HG03469 (cell line): ENCODE measurements around the gene DGKQ.
"Not testable (repeated sequence)": the region's sequence is repeated elsewhere in the genome, so short reads cannot be mapped to it uniquely, and the experiment has no call there.

Experiments used
- ATAC-seq: cut with Tn5 transposase; IDR thresholded peaks from one replicate; pipeline ENCODE4 v1.9.1; 2021; ENCODE audit warnings: mild to moderate bottlenecking, moderate library complexity, moderate number of reproducible peaks; ENCODE audit not compliant: unreplicated experiment

DGKQ gene

DNA sequence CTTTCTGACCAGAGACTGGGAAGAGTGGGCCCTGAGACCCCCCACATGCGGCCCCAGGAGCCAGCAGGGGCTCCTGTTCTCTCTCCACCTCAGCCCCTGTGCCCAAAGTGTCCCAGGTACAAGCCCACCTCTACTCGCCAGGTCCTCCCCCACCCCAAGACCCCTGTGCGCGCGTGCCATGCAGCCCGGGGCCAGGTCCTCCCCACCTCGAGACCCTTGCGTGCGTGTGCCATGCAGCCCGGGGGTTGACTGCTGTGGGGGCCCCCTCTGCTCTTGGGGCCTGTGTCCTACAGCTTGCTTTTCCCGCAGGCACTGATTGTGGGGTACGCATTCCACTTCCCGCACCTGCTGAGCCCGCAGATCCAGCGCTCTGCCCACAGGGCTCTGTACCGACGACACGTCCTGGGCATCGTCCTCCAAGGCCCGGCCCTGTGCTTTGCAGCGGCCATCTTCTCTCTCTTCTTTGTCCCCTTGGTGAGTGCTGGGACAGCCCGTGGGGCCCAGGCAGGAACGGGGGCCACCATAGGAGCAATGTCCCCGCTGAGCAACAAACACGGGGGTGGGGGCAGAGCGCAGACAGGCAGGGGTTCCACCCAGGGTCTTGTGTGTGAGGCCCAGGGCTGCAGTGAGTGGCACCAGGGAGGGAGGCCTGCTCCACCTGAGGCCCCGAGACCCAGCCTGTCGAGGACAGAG is 20.3 kb downstream of the DGKQ start:
- no peak for ATAC-seq

DNA sequence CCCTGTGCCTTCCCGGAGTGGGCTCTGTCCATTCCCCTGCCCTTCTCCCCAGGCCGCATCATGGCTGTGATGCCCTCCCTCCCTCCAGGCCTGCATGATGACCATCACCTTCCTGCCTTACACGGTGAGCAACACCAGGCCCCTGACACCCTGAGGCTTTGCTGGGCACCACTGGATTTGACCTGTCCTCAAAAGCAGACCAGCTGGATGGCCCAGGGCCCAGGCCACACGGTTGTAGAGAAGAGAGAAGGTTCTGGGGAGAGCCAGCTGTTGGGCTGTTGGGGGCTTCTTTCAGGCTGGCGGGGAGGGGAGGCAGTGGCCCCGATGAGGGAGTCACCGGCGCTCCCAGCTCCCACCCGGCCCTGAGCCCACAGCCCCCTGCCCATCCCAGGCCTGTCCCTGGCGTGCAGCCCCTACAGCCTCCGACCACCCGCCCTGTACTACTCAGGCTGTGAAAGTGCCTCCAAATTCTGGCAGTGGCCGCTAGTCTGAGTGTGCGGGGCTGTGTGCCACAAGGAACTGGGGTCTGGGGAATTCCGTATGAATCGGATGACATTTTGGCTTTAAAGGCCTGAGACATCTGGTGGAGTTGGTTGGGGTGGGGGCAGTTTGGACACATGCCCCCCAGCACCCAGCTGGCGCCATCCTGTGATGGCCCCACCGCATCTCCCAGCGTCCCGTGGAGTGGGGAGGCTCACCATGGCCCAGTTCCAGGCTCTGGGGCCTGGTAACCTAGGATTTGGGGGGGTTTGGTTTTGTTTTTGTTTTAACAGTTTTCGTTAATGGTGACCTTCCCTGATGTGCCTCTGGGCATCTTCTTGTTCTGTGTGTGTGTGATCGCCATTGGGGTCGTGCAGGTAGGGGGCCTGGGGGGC is 21.5 kb downstream of the DGKQ start:
- no peak for ATAC-seq

GRCh38 chr4:951186-951585 is 22.2 kb downstream of the DGKQ start:
- no peak for ATAC-seq

DNA sequence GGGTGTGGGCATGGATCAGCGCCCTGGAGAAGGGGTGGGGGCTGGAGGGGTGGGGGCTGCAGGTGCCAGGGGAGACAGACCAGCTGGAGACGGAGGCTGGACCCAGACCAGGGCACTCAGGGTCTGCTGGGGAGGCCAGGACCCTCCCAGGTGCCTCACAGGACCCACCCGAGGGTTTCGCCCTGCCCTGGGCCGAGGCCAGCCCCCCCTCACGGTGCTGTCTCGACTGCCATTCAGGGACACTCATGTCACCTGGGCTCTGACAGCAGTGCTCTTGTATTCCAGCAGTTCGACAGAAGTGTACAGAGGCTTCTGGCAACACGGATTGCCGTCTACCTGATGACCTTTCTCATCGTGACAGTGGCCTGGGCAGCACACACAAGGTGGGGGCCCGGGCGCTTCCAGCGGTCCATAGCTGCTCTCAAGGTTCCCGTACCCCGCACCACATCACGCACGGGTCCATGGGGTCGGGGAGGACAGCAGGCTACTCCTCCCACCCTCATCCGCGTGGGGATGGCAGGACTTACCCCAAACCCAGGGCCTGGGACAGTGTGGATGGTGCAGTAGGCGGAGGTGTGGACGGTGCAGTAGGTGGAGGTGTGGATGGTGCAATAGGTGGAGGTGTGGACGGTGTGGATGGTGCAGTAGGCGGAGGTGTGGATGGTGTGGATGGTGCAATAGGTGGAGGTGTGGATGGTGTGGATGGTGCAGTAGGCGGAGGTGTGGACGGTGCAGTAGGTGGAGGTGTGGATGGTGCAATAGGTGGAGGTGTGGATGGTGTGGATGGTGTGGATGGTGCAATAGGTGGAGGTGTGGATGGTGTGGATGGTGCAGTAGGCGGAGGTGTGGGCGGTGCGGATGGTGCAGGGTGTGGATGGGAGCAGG is 23.0 kb downstream of the DGKQ start:
- no peak for ATAC-seq

- no peak for ATAC-seq
These were observed 23.7 kb downstream of the DGKQ start for GRCh38 chr4:949656-950055.

- no peak for ATAC-seq
These were observed 24.5 kb downstream of the DGKQ start for GRCh38 chr4:948936-949300.

- ATAC-seq, result no peak
These were observed 25.1 kb downstream of the DGKQ start for GRCh38 chr4:948101-948935.

DNA sequence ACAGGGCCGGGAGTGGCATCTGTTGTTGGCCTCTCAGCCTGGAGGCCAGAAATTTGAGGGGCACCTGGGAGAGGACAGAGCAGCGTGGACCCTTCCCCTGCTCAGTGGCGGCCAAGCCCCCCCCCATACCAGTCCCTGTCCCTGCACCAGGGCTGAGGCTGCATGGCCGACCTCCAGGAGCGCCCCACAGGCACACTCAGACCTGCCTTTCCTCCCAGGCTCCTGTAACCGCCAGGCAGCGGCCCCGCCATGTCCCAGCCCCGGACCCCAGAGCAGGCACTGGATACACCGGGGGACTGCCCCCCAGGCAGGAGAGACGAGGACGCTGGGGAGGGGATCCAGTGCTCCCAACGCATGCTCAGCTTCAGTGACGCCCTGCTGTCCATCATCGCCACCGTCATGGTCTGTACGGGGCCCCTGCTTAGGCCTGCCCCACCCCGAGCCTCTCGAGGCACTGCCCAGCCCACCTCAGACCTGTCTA is 25.8 kb downstream of the DGKQ start:
- ATAC-seq, result no peak

DNA sequence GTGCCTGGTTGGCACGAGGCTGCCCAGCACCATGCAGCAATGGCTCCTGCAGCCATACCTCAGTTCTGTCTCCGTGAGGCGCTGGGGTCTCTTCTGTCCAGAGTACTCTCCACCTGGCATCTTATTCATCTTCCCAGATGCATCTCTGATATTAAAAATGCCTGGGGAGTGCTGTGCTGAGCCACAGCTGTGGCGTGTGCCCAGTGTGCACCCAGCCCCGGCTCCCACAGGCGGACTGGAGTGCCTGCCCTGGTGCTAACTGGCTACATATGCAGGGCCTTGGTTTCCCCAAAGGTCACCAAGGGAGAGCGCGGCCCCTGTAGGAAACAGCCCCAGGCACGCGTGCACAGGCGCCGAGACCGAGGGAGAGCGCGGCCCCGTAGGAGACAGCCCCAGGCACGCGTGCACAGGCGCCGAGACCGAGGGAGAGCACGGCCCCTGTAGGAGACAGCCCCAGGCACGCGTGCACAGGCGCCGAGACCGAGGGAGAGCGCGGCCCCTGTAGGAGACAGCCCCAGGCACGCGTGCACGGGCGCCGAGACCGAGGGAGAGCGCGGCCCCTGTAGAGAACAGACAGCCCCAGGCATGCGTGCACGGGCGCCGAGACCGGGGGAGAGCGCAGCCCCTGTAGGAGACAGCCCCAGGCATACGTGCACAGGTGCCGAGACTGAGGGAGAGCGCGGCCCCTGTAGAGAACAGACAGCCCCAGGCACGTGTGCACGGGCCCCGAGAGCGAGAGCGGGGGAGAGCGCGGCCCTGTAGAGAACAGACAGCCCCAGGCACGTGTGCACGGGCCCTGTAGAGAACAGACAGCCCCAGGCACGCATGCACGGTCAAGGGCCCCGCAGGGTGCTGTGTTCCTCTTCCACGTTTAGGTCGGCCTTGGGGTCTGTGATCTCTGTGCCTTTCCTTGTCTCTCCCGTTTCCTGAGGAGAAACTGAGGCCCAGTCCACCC is 26.6 kb downstream of the DGKQ start:
- no peak for ATAC-seq

DNA sequence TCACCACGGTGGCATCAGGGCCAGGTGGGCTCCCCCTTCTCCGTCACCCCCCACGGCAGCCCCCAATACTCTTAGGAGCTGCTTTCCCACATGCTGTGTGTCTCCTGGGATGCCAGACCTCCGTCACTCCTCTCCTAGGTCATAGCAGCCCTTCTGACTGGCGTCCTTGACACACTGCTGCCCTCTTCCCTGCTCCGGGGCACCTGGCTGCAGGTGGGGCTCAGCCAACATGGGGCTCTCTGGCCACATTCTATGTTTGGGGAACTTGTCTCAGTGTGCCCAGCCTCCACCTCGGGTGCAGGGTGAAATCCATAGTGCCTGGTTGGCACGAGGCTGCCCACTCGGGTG is 27.3 kb downstream of the DGKQ start:
- no peak for ATAC-seq

DNA sequence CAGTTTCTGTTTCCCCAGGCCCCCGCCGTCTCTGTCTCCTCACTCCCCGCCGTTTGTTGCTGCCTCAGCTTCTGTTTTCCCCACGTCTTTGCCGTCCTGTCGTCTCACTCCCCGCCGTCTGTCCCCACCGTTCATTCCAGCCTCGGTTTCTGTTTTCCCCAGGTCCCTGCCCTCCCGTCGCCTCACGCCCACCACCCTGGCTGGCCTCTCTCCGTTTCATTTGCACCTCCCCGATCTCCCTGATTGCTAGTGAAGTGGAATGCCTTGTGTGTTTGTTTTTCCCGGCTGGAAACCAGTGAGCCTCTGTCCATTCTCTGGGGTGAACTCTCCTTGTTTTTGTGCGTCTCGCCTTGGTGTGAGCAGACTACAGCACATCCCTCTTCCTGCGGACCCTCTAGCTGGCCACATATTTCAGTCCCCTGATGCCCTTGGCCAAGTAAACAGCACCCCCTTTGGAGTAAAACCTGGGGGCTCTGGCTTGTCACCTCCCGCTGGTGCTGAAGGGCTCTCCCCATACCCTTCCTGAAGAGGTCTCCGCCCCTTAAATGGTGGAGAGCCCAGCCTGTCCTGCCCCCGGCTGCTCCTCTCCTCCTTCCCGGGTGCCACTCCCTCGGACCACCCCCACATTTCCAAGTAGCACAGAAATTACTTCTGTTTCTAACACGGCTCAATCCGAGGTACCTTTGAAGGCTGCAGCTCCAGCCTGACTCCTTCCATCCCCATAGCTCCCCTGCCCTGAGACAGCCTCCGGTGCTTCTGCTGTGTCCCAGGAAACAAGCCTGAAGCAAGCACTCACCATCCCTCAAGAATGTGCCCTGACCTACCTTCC is 27.9 kb downstream of the DGKQ start:
- ATAC-seq, result no peak

- not testable (repeated sequence) for ATAC-seq
These were observed 33.9 kb downstream of the DGKQ start for GRCh38 chr4:939508-939907.

DNA sequence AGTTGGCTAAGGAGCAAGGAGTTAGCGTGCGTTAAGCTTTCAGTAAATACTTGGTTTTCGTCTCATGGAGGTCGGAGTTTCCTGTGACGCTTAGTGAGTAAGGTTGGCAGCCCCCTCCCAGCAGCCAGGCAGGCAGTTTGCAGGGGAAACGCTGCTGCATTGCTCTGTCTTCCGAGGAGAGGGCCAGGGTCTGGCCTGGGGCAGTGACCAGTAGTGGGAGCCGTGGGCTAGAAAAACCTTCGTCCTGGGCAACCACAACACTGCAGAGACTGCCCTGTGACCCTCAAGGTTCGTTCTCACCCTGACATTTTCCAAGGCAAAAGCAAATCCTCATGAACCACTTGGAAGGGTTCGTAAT is 40.7 kb downstream of the DGKQ start:
- ATAC-seq, result no peak

GRCh38 chr4:931960-932712 is 41.2 kb downstream of the DGKQ start, which contains the start of the genes GAK and TMEM175:
GAK (minus strand) TSS chr4:932316; CDS start chr4:932187, 129 bp downstream.
TMEM175 (plus strand) TSS chr4:932460; CDS start chr4:947740, 15,280 bp downstream.
- peak; percentile 83 for ATAC-seq

DNA sequence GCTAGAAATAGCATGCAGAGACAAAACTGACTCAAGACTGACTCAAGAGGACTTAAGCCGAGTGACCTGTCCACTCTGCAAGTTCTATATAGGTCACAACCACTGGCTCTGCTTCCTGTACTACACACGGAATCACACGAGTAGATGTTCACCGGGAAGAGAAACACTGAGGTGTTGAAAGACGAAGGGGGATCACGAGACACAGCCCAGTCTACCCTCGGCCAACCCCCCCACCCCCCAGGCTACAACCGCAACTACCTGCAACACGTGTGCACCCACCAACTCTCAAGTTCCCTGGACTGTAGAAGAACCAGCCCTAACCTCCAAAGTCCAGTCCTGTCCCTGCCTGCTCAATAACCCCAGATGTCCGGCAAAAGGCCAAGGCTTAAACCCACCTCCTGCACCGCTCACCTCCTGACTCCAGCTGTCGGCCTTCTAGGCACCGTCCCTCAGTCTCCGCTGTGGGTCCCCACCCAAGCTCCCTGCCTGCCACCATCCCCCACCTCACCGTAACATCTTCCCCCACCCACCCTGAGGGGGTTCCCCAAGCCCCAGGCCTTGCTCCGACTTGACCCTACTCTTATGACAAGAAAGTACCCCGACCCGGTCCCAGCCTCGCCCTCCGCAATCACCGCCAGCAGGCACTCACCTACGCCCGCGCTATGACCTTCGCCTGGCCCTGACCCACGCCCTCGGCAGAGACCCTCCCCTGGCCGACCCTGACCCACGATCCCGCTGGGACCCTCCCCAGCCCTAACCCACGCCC is 42.0 kb downstream of the DGKQ start:
- no peak for ATAC-seq

GRCh38 chr4:930827-931193 is 42.6 kb downstream of the DGKQ start:
- ATAC-seq, result no peak

DNA sequence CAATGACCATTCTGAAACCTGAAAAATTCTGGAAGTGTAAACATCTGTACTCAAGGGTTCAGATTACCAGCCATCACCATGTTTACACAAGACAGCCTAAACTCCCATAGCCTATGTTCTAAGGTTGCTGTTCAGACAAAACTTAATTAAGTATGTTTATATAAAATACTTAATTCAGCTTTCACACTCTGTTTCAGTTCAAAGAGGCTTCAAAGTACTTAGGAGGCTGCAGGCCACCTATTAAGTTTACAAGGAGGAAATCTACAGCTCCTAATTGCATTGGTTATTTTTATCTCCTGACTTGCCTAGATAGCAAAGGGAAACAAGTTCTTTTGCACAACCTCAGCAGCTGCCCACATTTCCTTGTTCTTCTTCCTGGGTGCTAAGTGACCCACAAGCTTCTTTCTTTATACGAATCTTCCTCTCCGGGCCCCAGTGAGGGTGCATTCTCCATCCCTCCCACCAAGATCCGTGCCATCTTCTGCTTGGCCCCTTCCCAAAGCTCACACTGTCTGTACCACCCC is 43.3 kb downstream of the DGKQ start:
- ATAC-seq, result no peak
